GM21381 (cell line): ENCODE data around the gene KRT74.

ENCODE experiments used
- ATAC-seq: cut with Tn5 transposase; IDR thresholded peaks from one replicate; pipeline ENCODE4 v1.9.1; 2021; ENCODE audit warnings: mild to moderate bottlenecking, moderate library complexity; ENCODE audit not compliant: unreplicated experiment

KRT74 gene

DNA sequence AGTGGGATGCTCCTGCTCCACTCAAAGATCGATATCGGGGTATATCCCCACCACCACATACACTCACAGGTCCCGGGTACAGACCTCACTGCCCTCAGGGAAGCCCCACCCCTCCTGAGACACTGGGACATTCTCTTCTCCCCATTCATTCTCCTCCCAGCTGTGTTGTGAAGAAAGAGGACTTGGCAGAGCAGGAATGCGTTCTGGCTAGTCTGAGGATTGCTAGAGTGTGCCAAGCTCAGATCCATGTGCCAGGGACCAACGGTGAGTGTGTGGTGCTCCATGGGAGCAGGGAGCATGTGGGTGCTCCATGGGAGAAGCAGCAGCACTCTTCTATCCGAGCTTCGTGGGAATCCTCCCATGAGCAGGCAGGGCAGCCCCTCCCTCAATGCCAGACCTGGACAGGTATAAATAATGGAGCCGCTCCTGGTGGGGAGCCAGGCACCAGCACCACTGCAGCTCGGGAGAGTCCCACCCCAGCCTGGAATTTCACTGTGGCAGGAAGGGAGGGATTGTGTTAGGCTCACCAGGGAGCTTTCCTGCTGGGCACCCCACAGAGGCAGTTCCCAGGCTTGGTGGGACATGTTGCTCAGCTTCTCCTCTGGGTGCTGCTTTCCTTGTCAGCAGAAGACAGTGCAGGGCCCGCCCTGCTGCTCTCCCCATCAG, 51.2 kb downstream of the KRT74 start:
- no peak for ATAC-seq

DNA sequence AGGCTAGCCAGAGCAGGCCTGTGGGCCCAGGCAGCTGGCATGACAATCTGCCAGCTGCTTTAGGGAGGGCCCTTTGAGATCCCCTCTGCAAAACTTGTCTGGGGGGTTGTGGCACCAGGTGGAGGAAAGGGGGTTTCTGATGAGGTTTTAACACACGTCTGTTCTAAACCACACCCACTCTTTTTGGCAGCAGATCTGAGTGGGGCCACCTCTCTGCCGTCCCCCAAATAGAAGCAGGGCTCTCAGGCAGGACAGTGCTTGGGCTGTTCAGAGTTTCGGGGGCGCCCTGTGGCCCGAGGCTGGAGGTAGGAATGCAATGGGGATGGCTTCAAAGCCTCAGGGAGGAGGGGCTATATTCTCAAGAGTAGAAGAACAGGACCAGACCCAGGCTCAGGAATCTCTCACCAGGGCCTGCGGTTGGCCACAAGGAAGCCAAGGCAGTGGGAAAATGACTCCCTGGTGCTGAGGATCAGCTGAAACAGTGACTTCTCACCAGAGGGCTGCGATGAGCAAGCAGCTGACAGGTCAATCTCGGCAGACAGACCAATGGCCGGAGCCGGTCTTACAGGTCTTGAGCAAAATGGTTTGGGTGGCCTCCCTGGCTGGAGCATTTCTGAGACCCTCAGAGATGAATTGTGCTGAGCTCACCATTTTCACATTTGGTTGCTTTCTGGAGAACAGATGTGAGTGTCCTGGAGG, 51.9 kb downstream of the KRT74 start:
- no peak for ATAC-seq

DNA sequence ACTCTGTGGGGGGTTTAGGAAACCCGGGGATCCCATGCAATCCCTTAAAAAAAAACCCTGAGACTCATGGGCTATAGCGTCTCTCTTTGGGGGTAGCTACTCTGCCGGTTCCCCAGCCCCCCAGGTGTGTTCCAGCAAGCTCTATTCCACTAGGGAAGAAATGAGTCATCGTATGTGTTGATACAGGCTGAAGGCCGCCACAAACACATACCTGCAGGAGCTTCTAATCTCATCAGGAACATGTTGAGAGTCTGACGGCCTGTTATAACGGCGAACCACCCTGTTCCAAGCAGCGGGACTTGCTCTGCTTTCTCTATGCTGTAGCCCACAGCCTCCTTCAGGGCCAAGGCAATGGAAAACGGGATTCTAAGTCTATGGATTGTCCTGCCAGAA, 52.5 kb downstream of the KRT74 start:
- no peak for ATAC-seq

DNA sequence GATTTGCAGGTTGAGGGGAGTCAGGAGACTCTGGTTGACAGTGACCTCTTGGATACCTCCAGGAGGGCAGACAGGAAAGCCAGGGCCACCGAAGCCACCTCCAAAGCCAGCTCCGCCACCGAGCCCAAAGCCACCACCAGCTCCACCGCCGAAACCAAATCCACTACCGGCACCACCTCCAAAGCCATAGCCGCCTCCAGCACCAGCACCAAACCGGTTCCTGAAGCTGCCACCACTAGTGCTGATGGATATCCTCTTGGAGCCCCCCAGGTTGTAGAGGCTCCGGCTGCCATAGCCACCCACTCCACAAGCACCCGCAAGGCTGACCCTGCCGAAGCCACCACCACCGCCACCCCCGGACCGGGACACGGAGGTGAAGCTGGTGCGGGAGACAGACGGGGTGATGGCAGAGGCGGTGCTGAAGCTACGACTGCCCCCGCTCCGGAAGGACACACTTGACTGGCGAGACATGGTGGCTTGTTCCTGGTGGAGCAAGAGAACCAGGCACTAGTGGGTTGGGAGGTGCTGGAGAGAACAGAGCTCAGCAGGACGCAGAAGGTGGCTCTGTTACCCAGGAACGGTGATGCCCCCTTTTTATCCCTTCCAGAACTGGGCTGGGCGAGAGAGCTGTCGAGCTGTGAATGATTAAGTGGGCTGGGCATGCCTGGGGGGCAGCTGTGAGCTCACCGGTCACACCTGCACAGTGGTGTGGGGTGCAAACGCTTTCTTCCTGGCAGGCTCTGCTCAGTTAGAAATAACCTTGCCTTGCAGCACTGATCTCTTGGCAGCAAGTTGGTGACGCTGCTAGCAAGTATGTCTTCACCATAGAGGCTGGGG, 53.6 kb downstream of the KRT74 start, which contains the start of gene KRT5:
KRT5 (minus strand) TSS at position 569 of the 837 bp plus-strand sequence; CDS start at position 471, 98 bp downstream.
- no peak for ATAC-seq

DNA sequence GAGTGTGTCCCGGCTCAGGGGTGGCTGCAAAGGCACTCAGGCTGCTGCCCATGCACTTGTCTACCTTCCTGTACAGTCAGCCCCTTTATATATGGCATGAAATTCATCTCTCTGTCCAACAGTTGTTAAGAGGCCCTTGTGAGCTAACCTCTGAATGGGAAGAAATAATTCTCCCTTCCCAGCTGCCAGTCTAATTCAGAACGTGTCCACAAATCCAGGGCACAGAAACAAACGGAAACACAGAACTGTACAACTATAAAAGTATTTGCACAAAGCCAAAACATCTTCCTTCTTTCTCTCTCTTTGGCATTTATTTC, 54.3 kb downstream of the KRT74 start:
- ATAC-seq: no peak

DNA sequence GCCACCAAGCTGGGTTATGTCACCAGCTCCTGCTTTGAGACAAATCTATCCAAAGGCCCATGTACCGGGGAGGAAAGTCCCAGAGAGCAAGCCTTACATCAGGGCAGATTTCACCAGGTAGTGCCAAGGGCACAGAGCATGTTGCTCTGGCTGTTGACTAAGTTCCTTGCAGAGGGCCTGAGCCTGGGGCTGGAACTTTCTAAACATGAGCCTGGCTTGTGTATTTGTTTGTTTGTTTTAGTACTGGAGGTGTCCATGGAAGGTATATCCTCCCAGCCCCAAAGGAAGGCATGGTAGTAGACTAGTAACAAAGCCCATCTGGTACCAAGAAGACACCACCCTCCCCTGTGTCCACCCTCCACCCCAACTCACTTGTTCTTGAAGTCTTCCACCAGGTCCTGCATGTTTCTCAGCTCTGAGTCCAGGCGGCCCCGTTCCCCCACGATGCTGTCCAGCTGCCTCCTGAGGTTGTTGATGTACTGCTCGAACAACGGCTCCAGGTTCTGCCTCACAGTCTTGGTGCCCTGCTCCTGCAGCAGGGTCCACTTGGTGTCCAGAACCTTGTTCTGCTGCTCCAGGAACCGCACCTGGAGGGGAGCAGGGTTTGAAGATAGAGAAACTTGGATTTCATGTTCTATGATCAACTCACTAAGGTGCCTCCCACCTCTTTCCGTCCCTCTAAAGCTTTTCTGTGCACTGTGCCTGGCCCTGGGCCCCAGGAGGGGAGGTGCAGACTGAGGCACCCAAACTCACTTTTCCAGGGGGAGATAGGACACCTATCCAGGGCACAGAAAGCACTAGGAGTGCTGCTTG, 54.9 kb downstream of the KRT74 start:
- ATAC-seq: no peak

DNA sequence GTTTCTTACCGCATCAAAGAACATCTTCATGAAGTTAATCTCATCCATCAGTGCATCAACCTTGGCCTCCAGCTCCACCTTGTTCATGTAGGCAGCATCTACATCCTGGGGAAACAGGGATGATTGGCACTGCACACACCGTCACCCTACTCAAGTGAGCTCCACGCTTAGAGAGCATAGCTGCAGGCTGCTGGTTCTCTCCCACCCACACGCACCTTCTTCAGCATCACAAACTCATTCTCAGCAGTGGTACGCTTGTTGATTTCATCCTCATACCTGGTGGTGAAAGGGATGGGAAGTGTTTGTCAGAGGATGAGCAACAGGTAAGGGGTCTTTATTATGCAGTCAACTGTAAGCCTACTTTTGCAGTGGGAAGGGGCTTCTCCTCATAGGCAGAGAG, 55.8 kb downstream of the KRT74 start:
- no peak for ATAC-seq

DNA sequence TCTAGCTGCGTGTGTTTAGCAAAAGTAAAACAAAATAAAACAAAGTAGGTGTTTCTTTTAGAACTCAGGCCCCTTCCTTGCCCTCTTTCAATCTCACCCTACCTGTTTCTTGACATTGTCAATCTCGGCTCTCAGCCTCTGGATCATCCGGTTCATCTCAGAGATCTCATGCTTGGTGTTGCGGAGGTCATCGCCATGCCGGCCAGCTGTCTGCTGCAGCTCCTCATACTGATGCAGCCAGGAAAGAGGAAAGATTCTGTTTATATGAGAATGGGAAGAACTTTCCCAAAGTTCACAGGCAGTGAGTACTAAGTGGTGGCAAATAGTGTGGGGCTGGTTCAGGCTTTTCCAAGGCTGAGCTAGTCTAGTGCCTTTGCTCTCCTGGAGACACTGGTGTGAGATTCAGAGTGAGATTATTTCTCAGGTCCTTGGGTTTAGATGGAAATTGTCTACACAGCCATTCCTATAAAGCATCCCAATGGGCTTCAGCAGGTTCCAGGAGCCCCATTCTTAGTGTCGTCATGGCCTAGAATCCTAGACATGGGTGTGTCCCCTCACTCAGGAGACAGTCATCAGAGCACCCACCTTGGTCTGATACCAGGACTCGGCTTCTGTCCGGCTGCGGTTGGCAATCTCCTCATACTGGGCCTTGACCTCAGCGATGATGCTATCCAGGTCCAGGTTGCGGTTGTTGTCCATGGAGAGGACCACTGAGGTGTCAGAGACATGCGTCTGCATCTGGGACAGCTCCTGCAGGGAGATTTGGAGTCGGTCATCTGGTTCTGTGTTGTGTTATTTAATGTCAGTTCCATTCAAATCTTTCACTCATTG, 56.4 kb downstream of the KRT74 start:
- no peak for ATAC-seq

DNA sequence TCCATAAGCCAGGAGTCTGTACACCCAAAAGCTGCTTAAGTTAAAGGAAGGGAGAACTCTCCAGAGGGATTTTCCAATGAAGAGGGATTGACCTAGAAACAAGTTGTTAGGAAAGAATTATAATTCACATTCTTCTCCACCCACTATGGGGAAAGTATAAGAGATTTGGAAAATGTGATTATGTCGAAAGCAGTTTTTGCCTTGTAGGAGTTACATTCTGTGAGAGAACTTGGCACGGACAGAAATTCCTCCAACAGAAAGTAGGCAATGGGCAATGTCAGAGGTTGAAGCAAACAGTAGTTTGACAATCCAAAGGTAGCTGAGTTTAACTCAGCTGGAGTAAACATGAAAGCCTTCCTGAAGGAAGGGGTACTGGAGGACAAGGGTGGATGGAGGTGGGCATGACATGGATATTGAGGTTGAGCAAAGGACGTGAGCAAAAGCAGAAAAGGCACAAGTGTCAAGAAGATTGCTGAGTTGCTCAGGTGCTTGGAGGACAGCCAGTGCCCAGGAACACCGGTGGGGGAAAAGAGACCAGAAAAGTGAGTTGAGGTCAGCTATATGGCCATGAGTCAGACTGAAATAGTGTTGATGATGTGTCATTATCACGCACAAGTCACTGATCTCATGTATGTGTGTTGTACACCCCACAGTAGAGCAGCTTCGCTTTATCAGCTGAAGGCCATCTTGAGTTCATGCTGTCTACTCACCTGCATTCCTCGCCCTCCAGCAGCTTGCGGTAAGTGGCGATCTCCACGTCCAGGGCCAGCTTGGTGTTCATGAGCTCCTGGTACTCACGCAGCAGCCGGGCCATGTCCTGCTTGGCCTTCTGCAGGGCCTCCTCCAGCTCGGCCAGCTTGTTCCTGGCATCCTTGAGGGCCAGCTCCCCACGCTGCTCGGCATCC, 57.5 kb downstream of the KRT74 start:
- no peak for ATAC-seq
